WTC11 (cell line): ENCODE measurements around the gene PGPEP1. TPM values are rescaled to one million over a fixed set of nuclear protein-coding genes. Genes with fewer than 3 reads are reported as not detected.

Source experiments
- ATAC-seq: fragments of 200-7000 bp; cut with Tn5 transposase; 2 replicates; pipeline ENCODE4 v1.10.0; 2021; ENCODE audit warnings: mild to moderate bottlenecking, moderate library complexity
- CTCF ChIA-PET: fragments of 300-600 bp; sonication (Branson Sonifier 250); formaldehyde crosslinking; loops from one replicate; lab custom pipeline; 2021; ENCODE audit warnings: antibody characterized with exemption; lab: Charles Lee
- POLR2A ChIA-PET: fragments of 350-600 bp; sonication (Branson Sonifier 250); formaldehyde crosslinking; loops from one replicate; lab custom pipeline; 2021; ENCODE audit warnings: antibody characterized with exemption; lab: Charles Lee
- DNase-seq: peaks from one replicate; pipeline ENCODE4 v3.0.0; 2021; ENCODE audit warnings: low spot score
- H3K27ac Mint-ChIP-seq: 2 replicates; pipeline ENCODE4 v1.8.0; 2021; ENCODE audit warnings: mixed read lengths
- H3K27me3 Mint-ChIP-seq: 2 replicates; pipeline ENCODE4 v1.8.0; 2021; ENCODE audit warnings: low read depth, mild to moderate bottlenecking, moderate library complexity, mixed read lengths
- H3K36me3 Mint-ChIP-seq: 2 replicates; pipeline ENCODE4 v1.8.0; 2021; ENCODE audit warnings: mixed read lengths
- H3K4me1 Mint-ChIP-seq: 2 replicates; pipeline ENCODE4 v1.8.0; 2022; ENCODE audit warnings: mixed read lengths
- H3K4me3 Mint-ChIP-seq: 2 replicates; pipeline ENCODE4 v1.8.0; 2021; ENCODE audit warnings: mild to moderate bottlenecking, moderate library complexity, mixed read lengths
- H3K9me3 Mint-ChIP-seq: 2 replicates; pipeline ENCODE4 v1.8.0; 2021; ENCODE audit warnings: mixed read lengths
- ATF1 ChIP-seq: sonication (generic); formaldehyde crosslinking; IDR thresholded peaks from 2 replicates; pipeline ENCODE4 v1.8.1; 2023; ENCODE audit warnings: mild to moderate bottlenecking, moderate library complexity, missing genetic modification reagents
- ATF3 ChIP-seq: sonication (generic); formaldehyde crosslinking; conservative IDR thresholded peaks from 2 replicates; pipeline ENCODE4 v1.8.1; 2022; ENCODE audit warnings: mild to moderate bottlenecking, missing genetic modification reagents
- ATF6 ChIP-seq: sonication (generic); formaldehyde crosslinking; IDR thresholded peaks from 2 replicates; pipeline ENCODE4 v1.8.1; 2023; ENCODE audit warnings: mild to moderate bottlenecking, missing genetic modification reagents
- CREB1 ChIP-seq: sonication (generic); formaldehyde crosslinking; IDR thresholded peaks from 2 replicates; pipeline ENCODE4 v1.8.0; 2023; ENCODE audit warnings: mild to moderate bottlenecking, missing genetic modification reagents
- CTCF ChIP-seq: fragments of 200-600 bp; IDR thresholded peaks from 2 replicates; pipeline ENCODE4 v1.8.0; 2022; ENCODE audit warnings: antibody characterized with exemption
- ESRRA ChIP-seq: sonication (generic); formaldehyde crosslinking; IDR thresholded peaks from 2 replicates; pipeline ENCODE4 v1.8.1; 2022; ENCODE audit warnings: mild to moderate bottlenecking, missing genetic modification reagents, borderline replicate concordance
- ETV6 ChIP-seq: sonication (generic); formaldehyde crosslinking; IDR thresholded peaks from 2 replicates; pipeline ENCODE4 v1.8.1; 2022; ENCODE audit warnings: mild to moderate bottlenecking, missing genetic modification reagents
- GABPB1 ChIP-seq: sonication (generic); formaldehyde crosslinking; IDR thresholded peaks from 2 replicates; pipeline ENCODE4 v1.8.1; 2023; ENCODE audit warnings: mild to moderate bottlenecking, missing genetic modification reagents
- JUN ChIP-seq: sonication (generic); formaldehyde crosslinking; IDR thresholded peaks from 2 replicates; pipeline ENCODE4 v1.8.0; 2023; ENCODE audit warnings: mild to moderate bottlenecking, missing genetic modification reagents
- MAX ChIP-seq: sonication (generic); formaldehyde crosslinking; IDR thresholded peaks from 2 replicates; pipeline ENCODE4 v1.8.0; 2022; ENCODE audit warnings: mild to moderate bottlenecking, missing genetic modification reagents
- NFYB ChIP-seq: sonication (generic); formaldehyde crosslinking; conservative IDR thresholded peaks from 2 replicates; pipeline ENCODE4 v1.8.0; 2022; ENCODE audit warnings: low read depth, missing genetic modification reagents
- NR3C1 ChIP-seq: sonication (generic); formaldehyde crosslinking; conservative IDR thresholded peaks from 2 replicates; pipeline ENCODE4 v1.8.1; 2023; ENCODE audit warnings: low read depth, mild to moderate bottlenecking, missing genetic modification reagents
- OVOL2 ChIP-seq: fragments of 250-450 bp; sonication (Bioruptor Pico); IDR thresholded peaks from 2 replicates; pipeline ENCODE4 v1.9.0; 2021; ENCODE audit warnings: mild to moderate bottlenecking, borderline replicate concordance
- PRRX2 ChIP-seq: fragments of 250-450 bp; sonication (Bioruptor Pico); IDR thresholded peaks from 2 replicates; pipeline ENCODE4 v1.8.0; 2021; ENCODE audit warnings: mild to moderate bottlenecking
- ZNF317 ChIP-seq: sonication (generic); formaldehyde crosslinking; IDR thresholded peaks from 2 replicates; pipeline ENCODE4 v1.8.1; 2023; ENCODE audit warnings: low read depth, mild to moderate bottlenecking, moderate library complexity, missing genetic modification reagents, borderline replicate concordance
- total RNA-seq: library from RNA; stranded (reverse); gene quantifications from 3 replicates; pipeline ENCODE4 v1.2.3, GENCODE V29; 2021
- TF ChIP-seq, protein P1 (sequence below): fragments of 250-450 bp; sonication (Bioruptor Pico); IDR thresholded peaks from 2 replicates; pipeline ENCODE4 v2.1.2; 2022; ENCODE audit warnings: mild to moderate bottlenecking, moderate library complexity
- TF ChIP-seq, protein P2 (sequence below): sonication (generic); formaldehyde crosslinking; IDR thresholded peaks from 2 replicates; pipeline ENCODE4 v1.8.1; 2023; ENCODE audit warnings: mild to moderate bottlenecking, missing genetic modification reagents, borderline replicate concordance
- TF ChIP-seq, protein P3 (sequence below): sonication (generic); formaldehyde crosslinking; IDR thresholded peaks from 2 replicates; pipeline ENCODE4 v1.8.0; 2022; ENCODE audit warnings: mild to moderate bottlenecking, missing genetic modification reagents
- TF ChIP-seq, protein P4 (sequence below): fragments of 250-450 bp; sonication (Bioruptor Pico); IDR thresholded peaks from 2 replicates; pipeline ENCODE4 v1.9.0; 2021; ENCODE audit warnings: mild to moderate bottlenecking

Gene PGPEP1
- total RNA-seq, 1 experiment from 2014 or later: 68.1 TPM

GRCh38 chr19:18328340-18329034 is 11.9 kb upstream of the PGPEP1 start:
- Mint-ChIP-seq H3K4me1 (peaks cover 19% of the 10 kb centered on the region), H3K9me3 (no peaks in the 10 kb centered on the region), H3K4me3 (peak overlapping the region; percentile 70), H3K36me3 (no peaks in the 10 kb centered on the region), H3K27me3 (no peaks in the 10 kb centered on the region; the same call in none of the 2 replicates), H3K27ac (peak overlapping the region; percentile 89)
- DNase-seq (peak; percentile 91), ATAC-seq (peak; percentile 99)
- CTCF ChIA-PET: interaction anchor here (0.5 to 4.6 kb wide), 73 partner anchors 10 to 549 kb away, joined by 3 to 190 read pairs (median 5); partner anchors contain the start of genes GDF15, IFI30, IQCN and JUND
- POLR2A ChIA-PET: interaction anchor here (0.5 to 4.8 kb wide), 6 partner anchors 11 to 187 kb away, joined by 3 to 51 read pairs (median 4); partner anchors contain the start of gene JUND
- TF ChIP-seq CTCF (peak; percentile 86), MAX (CRISPR knock-in tag) (peak; percentile 20; the same call in 1 of the 2 replicates), ETV6 (peak; percentile 37; the same call in 1 of the 2 replicates), NFYB (CRISPR knock-in tag) (peak; percentile 75), OVOL2 (no peak)

- peaks cover 15% of the 10 kb centered on the region; the same call in 1 of the 2 replicates for H3K4me1 Mint-ChIP-seq
- DNase-seq: no peak
- POLR2A ChIA-PET: interaction anchor here (0.5 to 4.8 kb wide), 5 partner anchors 10 to 52 kb away, joined by 3 to 51 read pairs (median 4); partner anchors contain the start of gene JUND
- H3K27me3 Mint-ChIP-seq: no peaks in the 10 kb centered on the region; the same call in 1 of the 2 replicates
- H3K4me3 Mint-ChIP-seq: peak overlapping the region; percentile 70
- H3K9me3 Mint-ChIP-seq: no peaks in the 10 kb centered on the region
- CTCF ChIA-PET: interaction anchor here (0.5 to 4.6 kb wide), 71 partner anchors 9 to 549 kb away, joined by 3 to 190 read pairs (median 5); partner anchors contain the start of genes GDF15, IFI30, IQCN and JUND
- no peaks in the 10 kb centered on the region for H3K36me3 Mint-ChIP-seq
- peak overlapping the region; percentile 89; the same call in 1 of the 2 replicates for H3K27ac Mint-ChIP-seq
- ATAC-seq: no peak
- TF ChIP-seq ESRRA (CRISPR knock-in tag) (no peak), ZNF317 (CRISPR knock-in tag) (no peak), PRRX2 (no peak), JUN (no peak), CREB1 (CRISPR knock-in tag) (no peak), ATF6 (no peak), ATF3 (CRISPR knock-in tag) (no peak), GABPB1 (CRISPR knock-in tag) (no peak), ATF1 (CRISPR knock-in tag) (no peak), NFYB (CRISPR knock-in tag) (no peak), NR3C1 (no peak)
- TF ChIP-seq, protein P1, sequence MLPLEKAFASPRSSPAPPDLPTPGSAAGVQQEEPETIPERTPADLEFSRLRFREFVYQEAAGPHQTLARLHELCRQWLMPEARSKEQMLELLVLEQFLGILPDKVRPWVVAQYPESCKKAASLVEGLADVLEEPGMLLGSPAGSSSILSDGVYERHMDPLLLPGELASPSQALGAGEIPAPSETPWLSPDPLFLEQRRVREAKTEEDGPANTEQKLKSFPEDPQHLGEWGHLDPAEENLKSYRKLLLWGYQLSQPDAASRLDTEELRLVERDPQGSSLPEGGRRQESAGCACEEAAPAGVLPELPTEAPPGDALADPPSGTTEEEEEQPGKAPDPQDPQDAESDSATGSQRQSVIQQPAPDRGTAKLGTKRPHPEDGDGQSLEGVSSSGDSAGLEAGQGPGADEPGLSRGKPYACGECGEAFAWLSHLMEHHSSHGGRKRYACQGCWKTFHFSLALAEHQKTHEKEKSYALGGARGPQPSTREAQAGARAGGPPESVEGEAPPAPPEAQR: no peak
- TF ChIP-seq, protein P2, sequence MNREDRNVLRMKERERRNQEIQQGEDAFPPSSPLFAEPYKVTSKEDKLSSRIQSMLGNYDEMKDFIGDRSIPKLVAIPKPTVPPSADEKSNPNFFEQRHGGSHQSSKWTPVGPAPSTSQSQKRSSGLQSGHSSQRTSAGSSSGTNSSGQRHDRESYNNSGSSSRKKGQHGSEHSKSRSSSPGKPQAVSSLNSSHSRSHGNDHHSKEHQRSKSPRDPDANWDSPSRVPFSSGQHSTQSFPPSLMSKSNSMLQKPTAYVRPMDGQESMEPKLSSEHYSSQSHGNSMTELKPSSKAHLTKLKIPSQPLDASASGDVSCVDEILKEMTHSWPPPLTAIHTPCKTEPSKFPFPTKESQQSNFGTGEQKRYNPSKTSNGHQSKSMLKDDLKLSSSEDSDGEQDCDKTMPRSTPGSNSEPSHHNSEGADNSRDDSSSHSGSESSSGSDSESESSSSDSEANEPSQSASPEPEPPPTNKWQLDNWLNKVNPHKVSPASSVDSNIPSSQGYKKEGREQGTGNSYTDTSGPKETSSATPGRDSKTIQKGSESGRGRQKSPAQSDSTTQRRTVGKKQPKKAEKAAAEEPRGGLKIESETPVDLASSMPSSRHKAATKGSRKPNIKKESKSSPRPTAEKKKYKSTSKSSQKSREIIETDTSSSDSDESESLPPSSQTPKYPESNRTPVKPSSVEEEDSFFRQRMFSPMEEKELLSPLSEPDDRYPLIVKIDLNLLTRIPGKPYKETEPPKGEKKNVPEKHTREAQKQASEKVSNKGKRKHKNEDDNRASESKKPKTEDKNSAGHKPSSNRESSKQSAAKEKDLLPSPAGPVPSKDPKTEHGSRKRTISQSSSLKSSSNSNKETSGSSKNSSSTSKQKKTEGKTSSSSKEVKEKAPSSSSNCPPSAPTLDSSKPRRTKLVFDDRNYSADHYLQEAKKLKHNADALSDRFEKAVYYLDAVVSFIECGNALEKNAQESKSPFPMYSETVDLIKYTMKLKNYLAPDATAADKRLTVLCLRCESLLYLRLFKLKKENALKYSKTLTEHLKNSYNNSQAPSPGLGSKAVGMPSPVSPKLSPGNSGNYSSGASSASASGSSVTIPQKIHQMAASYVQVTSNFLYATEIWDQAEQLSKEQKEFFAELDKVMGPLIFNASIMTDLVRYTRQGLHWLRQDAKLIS: no peak
- TF ChIP-seq, protein P3, sequence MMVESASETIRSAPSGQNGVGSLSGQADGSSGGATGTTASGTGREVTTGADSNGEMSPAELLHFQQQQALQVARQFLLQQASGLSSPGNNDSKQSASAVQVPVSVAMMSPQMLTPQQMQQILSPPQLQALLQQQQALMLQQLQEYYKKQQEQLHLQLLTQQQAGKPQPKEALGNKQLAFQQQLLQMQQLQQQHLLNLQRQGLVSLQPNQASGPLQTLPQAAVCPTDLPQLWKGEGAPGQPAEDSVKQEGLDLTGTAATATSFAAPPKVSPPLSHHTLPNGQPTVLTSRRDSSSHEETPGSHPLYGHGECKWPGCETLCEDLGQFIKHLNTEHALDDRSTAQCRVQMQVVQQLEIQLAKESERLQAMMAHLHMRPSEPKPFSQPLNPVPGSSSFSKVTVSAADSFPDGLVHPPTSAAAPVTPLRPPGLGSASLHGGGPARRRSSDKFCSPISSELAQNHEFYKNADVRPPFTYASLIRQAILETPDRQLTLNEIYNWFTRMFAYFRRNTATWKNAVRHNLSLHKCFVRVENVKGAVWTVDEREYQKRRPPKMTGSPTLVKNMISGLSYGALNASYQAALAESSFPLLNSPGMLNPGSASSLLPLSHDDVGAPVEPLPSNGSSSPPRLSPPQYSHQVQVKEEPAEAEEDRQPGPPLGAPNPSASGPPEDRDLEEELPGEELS (CRISPR knock-in tag): no peak
- TF ChIP-seq, protein P4, sequence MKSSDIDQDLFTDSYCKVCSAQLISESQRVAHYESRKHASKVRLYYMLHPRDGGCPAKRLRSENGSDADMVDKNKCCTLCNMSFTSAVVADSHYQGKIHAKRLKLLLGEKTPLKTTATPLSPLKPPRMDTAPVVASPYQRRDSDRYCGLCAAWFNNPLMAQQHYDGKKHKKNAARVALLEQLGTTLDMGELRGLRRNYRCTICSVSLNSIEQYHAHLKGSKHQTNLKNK: no peak
- TF ChIP-seq, all 79 proteins: peak for 0
Measured at GRCh38 chr19:18329035-18329376, 11.4 kb upstream of the PGPEP1 start.
